ENCODE results near the gene TMEM171. TPM values are rescaled to one million over a fixed set of nuclear protein-coding genes. Genes with fewer than 3 reads are reported as not detected.
A peak's percentile ranks its signal among the peaks of the same experiment; 100 is the strongest.

TMEM171 gene
- total RNA-seq, 4 donors from 2014 or later, result 0.25 to 1.5 (median 1.3) TPM; not detected in 1

DNA sequence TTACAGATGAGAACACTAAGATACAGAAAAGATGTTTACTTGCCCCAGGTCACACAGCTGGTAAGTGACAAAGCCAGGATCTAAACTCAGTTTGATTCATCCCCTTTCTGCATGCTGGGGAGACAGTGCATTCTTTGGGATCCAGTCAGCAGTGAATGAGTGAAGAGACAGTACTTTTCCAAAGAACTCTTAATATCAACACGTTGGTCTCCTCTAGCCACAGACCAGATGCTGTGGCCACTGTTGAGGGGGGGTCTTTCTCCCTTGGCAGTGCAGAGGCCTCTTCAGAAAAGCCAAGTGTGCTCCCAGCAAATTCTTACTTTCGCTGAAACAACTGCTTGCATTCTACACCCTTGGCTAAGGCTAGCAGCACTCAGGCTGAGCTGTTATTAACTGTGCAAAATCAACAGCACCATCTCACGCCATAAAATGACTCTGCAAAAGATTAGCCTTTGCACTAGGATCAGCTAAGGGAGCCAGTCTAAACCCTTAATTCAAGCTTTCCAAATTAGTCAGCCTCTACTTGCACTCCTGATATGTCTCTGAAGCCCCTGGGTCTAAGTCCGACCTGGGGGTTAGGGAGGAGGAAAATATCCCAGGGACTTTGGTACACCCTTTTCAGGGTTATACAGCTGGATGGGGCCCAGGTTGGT is 4.8 kb upstream of the TMEM171 start:
- 50 to 60% methylated on average over 4 of the region's 4 CpGs for WGBS, 2 donors
- H3K4me3 ChIP-seq (ENCODE audit: low read depth, poor library complexity, severe bottlenecking), result no peak overlapping the region
- TF ChIP-seq POLR2A (IDR thresholded peaks at IDR 0.05) (no peak), CTCF (IDR thresholded peaks at IDR 0.05) (no peak)
- intact Hi-C loops (cut with DNase I; ENCODE audit: low total_unique reads), result no loop called here
- DNase-seq (ENCODE audit: low spot score in 2 of 2), result peak in 1 of 2 donors; percentile 46

DNA sequence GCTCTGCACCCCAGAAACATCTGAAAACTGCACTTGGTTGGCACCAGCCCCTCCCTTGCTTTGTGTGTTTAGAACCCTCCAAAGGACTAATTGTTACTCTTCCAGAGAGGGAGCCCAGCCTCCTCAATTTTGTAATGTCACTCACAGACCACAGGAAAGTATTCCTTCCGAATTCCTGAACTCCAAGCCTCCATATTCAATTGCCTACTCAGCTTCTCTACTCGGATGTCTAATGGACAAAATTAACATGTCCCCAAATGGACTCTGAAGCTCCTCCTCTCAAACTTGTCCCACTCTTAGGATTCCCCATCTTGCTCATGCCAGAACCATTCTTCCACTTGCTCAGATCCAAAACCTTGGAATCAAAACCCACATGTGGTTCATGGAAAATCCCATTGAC is 3.9 kb upstream of the TMEM171 start:
- no peak overlapping the region for H3K4me3 ChIP-seq (ENCODE audit: low read depth, poor library complexity, severe bottlenecking)
- 85 to 94% methylated on average over 2 of the region's 2 CpGs for WGBS, 2 donors
- no peak for DNase-seq (ENCODE audit: low spot score in 2 of 2)
- TF ChIP-seq CTCF (IDR thresholded peaks at IDR 0.05) (no peak), POLR2A (IDR thresholded peaks at IDR 0.05) (no peak)
- intact Hi-C loops (cut with DNase I; ENCODE audit: low total_unique reads), result no loop called here

- TF ChIP-seq POLR2A (IDR thresholded peaks at IDR 0.05) (no peak), CTCF (IDR thresholded peaks at IDR 0.05) (no peak)
- peak in 1 of 2 donors; percentile 49 for DNase-seq (ENCODE audit: low spot score in 2 of 2)
- intact Hi-C loops (cut with DNase I; ENCODE audit: low total_unique reads), result no loop called here
- no peak overlapping the region for H3K4me3 ChIP-seq (ENCODE audit: low read depth, poor library complexity, severe bottlenecking)
- WGBS, 2 donors, result 86% methylated on average over 3 of the region's 3 CpGs
Measured at GRCh38 chr5:73117088-73117740, 3.2 kb upstream of the TMEM171 start.

DNA sequence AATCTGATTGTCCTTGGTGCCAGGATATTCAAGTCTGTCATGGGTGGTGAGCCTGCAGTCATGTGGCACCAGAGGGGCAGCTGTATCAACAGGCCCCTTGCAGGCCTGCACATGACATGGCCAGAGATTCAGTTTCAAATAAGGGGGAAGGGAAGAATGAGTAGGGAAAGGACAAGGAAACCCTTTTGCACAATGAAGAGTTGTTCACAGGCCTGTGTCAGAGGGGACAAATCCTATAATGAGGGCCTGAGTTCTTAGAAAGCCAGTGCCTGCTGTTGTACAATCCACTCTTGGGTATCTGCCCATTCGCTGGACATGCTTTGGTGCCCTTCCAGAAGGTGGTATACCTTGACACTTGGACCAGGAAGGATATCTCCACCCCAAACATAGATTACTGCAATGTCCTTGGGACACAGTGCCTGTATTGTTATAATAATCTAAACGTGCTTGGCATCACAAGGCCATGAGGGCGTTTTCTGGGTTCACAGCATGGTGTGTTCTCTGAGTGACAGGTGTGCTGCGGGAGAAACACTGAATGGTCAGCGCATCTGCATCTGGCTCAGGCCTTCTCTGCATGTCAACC is 1.9 kb upstream of the TMEM171 start:
- DNase-seq (ENCODE audit: low spot score in 2 of 2), result no peak

DNA sequence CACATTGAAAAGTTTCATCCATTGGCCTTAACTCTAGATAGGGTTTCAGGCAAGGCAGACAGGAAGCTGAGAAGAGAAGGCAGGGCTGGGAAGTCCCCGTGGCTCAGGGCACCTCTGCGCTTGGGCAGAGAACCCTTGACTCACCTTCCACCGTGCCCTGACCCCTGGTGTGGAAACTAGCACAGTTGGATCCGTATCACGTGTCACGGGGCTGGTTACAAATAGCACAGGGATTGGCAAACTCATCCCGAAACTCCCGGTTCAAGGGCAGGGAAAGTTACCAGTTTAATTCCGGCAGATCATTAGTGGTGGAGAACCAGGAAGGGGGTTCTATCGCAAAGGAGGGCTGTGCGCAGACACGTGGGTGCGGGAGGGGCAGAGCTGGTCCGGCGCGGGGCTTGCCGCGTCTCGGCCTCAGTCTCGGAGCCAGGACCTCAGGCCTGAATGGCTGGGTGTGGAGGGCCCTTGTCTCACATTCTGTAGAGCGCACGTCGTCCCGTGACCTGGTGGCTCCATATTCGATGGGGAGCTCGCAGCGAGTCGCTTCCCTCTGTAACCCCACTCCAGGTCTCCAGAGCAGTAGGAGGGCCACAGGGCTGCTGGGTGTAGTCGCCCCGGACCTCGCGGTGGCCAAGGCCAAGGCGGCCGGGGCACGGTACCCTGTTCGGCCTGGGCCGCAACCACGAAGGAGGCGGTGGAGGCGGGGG is 771 bp upstream of the TMEM171 start:
- 44 to 47% methylated on average over 29 to 37 of the region's 40 CpGs for WGBS, 2 donors
- TF ChIP-seq CTCF (IDR thresholded peaks at IDR 0.05) (no peak), POLR2A (IDR thresholded peaks at IDR 0.05) (no peak)
- no peak for DNase-seq (ENCODE audit: low spot score in 2 of 2)
- intact Hi-C loops (cut with DNase I; ENCODE audit: low total_unique reads), result no loop called here
- peak overlapping the region; percentile 7 for H3K4me3 ChIP-seq (ENCODE audit: low read depth, poor library complexity, severe bottlenecking)

More for the DNA sequence above, 1.9 kb upstream of the TMEM171 start:
- TF ChIP-seq POLR2A (IDR thresholded peaks at IDR 0.05) (no peak), CTCF (IDR thresholded peaks at IDR 0.05) (no peak)
- no peak overlapping the region for H3K4me3 ChIP-seq (ENCODE audit: low read depth, poor library complexity, severe bottlenecking)
- intact Hi-C loops (cut with DNase I; ENCODE audit: low total_unique reads), result no loop called here
- WGBS, 2 donors, result 88 to 89% methylated on average over 5 of the region's 5 CpGs

Measured in lower leg skin (tissue), 4 donors.